ENCODE results near the gene PPY.

DNA sequence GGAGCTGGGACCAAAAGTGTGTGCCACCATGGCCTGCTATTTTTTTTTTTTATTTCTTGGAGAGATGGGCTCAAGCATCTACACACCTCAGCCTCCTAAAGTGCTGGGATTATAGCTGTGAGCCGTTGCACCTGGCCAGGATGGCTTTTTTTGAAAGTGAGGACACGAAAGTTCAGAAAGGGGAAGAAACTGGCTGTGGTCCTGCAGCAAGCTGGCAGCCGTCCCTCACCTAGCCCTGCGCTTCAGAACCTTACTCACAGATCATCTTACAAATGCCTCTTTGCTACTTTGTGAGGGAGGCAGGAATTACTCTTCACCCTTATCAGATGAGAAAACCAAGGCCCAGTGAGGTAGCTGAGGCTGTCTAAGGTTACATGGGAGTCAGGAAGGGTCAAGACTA is 4.5 kb upstream of the PPY start:
- TF ChIP-seq POLR2A (IDR thresholded peaks at IDR 0.05) (no peak), CTCF (IDR thresholded peaks at IDR 0.05) (no peak), POLR2AphosphoS5 (IDR thresholded peaks at IDR 0.05) (no peak)
